HepG2 (cell line): Measurements from ENCODE around the gene H1-8.

Experiments used
- RAD21 ChIP-seq: fragments of 450-650 bp; formaldehyde crosslinking; IDR thresholded peaks from 2 replicates; pipeline ENCODE4 v1.5.0; 2020; ENCODE audit warnings: mild to moderate bottlenecking
- ZNF460 ChIP-seq: sonication (generic); formaldehyde crosslinking; IDR thresholded peaks from 2 replicates; pipeline ENCODE4 v1.5.1; 2020; ENCODE audit warnings: missing genetic modification reagents, mild to moderate bottlenecking, borderline replicate concordance
- TF ChIP-seq, protein P1 (sequence below): sonication (generic); formaldehyde crosslinking; IDR thresholded peaks from 2 replicates; pipeline ENCODE4 v1.9.0; 2021; ENCODE audit warnings: missing genetic modification reagents, borderline replicate concordance

DNA sequence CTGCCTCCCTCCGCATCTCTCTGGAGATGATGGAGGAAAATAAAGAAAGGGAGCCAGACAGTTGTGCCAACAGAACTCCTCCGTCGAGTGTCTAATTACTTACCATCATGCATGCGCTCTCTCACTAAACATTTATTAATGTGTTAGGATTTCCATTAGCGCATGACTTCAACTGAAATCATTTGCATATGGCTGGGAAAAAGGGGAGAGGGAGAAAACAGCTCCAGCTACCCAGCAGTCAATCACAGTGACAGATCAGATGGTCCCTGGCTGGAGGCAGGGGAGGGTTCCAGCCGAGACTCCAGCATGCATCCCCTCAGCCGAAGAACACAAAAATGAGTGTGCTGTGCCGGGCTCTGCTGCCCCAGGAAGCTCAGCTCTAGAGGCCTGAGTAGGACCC lies 21.4 kb upstream of the H1-8 start:
- TF ChIP-seq, protein P1, sequence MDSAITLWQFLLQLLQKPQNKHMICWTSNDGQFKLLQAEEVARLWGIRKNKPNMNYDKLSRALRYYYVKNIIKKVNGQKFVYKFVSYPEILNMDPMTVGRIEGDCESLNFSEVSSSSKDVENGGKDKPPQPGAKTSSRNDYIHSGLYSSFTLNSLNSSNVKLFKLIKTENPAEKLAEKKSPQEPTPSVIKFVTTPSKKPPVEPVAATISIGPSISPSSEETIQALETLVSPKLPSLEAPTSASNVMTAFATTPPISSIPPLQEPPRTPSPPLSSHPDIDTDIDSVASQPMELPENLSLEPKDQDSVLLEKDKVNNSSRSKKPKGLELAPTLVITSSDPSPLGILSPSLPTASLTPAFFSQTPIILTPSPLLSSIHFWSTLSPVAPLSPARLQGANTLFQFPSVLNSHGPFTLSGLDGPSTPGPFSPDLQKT (CRISPR knock-in tag) = no peak
- TF ChIP-seq ZNF460 (CRISPR knock-in tag) = no peak
- no peak for TF ChIP-seq RAD21 (CRISPR knock-in tag)
